CD4-positive, alpha-beta memory T cell (primary cell): ENCODE results near the gene ASAP3. TPM values are rescaled to one million over a fixed set of nuclear protein-coding genes. Genes with fewer than 3 reads are reported as not detected.

Source experiments
- CTCF ChIA-PET: fragments of 350-600 bp; sonication (Branson Sonifier 250); formaldehyde crosslinking; loops from one replicate; lab custom pipeline; 2021; ENCODE audit warnings: inconsistent platforms; ENCODE audit not compliant: partially characterized antibody; lab: Charles Lee
- POLR2A ChIA-PET: fragments of 350-600 bp; sonication (Branson Sonifier 250); formaldehyde crosslinking; loops from one replicate; lab custom pipeline; 2021; ENCODE audit not compliant: partially characterized antibody; lab: Charles Lee
- DNase-seq, 5 donors: peaks; one replicate each; pipeline versions ENCODE4 v3.0.0 to v3.0.0-alpha.2; 2020 to 2022; ENCODE audit warnings: mixed read lengths in 1 of 5
- H3K27ac ChIP-seq: one replicate; pipeline ENCODE4 v1.7.0; 2013; ENCODE audit warnings: low read depth, low read length
- H3K27me3 ChIP-seq: 2 replicates; pipeline ENCODE4 v1.7.0; 2013; ENCODE audit warnings: mild to moderate bottlenecking, low read length, moderate library complexity; ENCODE audit not compliant: insufficient read depth
- H3K36me3 ChIP-seq: 2 replicates; pipeline ENCODE4 v1.7.0; 2013; ENCODE audit warnings: mild to moderate bottlenecking, low read length, moderate library complexity; ENCODE audit not compliant: insufficient read depth
- H3K4me1 ChIP-seq: 2 replicates; pipeline ENCODE4 v1.7.0; 2013; ENCODE audit warnings: mild to moderate bottlenecking, low read length, moderate library complexity; ENCODE audit not compliant: insufficient read depth
- H3K4me3 ChIP-seq, 2 donors: one replicate each; pipeline ENCODE4 v1.7.0; 2013; ENCODE audit warnings: low read length in 2 of 2, mild to moderate bottlenecking in 1 of 2
- H3K9me3 ChIP-seq, 2 donors: one replicate each; pipeline ENCODE4 v1.7.0; 2013; ENCODE audit warnings: low read length in 2 of 2, control low read depth in 1 of 2; ENCODE audit not compliant: control insufficient read depth in 1 of 2
- H3K27ac Mint-ChIP-seq, 7 donors: one replicate each; pipeline ENCODE4 v1.8.0; 2020 to 2021; ENCODE audit warnings: mixed read lengths in 7 of 7, mild to moderate bottlenecking in 6 of 7, inconsistent platforms in 3 of 7, moderate library complexity in 3 of 7
- H3K27me3 Mint-ChIP-seq, 2 donors: one replicate each; pipeline ENCODE4 v1.8.0; 2020 to 2021; ENCODE audit warnings: mixed read lengths in 2 of 2
- H3K36me3 Mint-ChIP-seq, 2 donors: one replicate each; pipeline ENCODE4 v1.8.0; 2020 to 2021; ENCODE audit warnings: mixed read lengths in 2 of 2, inconsistent platforms in 1 of 2, mild to moderate bottlenecking in 1 of 2
- H3K4me1 Mint-ChIP-seq, 4 donors: one replicate each; pipeline ENCODE4 v1.8.0; 2020 to 2021; ENCODE audit warnings: mixed read lengths in 4 of 4, mild to moderate bottlenecking in 1 of 4
- H3K4me3 Mint-ChIP-seq, 8 donors: one replicate each; pipeline ENCODE4 v1.8.0; 2020 to 2021; ENCODE audit warnings: mixed read lengths in 8 of 8, mild to moderate bottlenecking in 7 of 8, moderate library complexity in 6 of 8, inconsistent platforms in 3 of 8
- H3K9me3 Mint-ChIP-seq, 8 donors: one replicate each; pipeline ENCODE4 v1.8.0; 2020 to 2021; ENCODE audit warnings: mixed read lengths in 8 of 8, mild to moderate bottlenecking in 5 of 8, inconsistent platforms in 3 of 8, moderate library complexity in 1 of 8
- intact Hi-C: fragments of 100-400 bp; cut with micrococcal nuclease; formaldehyde crosslinking; loops from one replicate; pipeline ENCODE4 v1.15.1; 2023
- polyA plus RNA-seq, 2 donors: library from polyadenylated mRNA; unstranded; fragments of 300-500 nt; fragmentation: Illumina TruSeq; gene quantifications; one replicate each; pipeline ENCODE4 v1.2.3, GENCODE V29; 2021
- total RNA-seq, 2 experiments: library from RNA; stranded (reverse); gene quantifications; one replicate each; pipeline ENCODE4 v1.2.3, GENCODE V29; 2021

Gene ASAP3
- total and polyA plus RNA-seq, 4 experiments from 2014 or later: 0.73 to 1.4 (median 1.3) TPM

DNA sequence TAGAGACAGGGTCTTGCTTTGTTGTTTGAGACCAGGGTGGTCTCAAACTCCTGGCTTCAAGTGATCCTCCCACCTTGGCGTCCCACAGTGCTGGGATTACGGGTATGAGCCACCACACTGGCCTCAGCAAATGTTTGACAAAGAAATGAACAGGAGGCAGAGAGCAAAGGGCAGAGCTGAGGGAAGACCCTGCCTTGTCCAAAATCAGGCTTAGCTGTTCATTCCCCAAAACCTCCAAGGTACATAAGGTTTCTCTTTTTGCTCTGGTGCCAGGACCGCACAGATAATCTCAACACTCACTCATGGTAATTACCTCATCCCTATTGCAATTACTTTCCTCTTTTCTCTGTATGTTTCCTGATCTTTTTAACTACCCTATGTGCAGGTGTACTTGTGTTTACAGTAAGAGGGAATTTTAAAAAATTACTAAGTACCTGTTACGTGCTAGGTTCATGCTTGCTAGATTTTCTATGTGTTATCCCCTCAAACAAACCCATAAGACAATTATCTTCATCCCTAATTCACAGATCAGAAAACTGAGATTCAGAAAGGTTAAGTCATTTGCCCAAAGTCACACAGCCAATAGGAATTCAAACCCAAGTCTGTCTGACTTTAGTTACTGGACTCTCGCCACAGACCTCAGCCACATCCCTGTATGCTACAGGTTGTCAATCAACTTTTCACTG, 11.5 kb downstream of the ASAP3 start:
- Mint-ChIP-seq H3K4me1 (no peaks in the 10 kb centered on the region), H3K27me3 (peaks cover 0 to 3% of the 10 kb centered on the region in 2 donors), H3K36me3 (no peaks in the 10 kb centered on the region), H3K9me3 (no peaks in the 10 kb centered on the region), H3K4me3 (no peak overlapping the region), H3K27ac (no peak overlapping the region)
- no peaks in the 10 kb centered on the region for H3K9me3 ChIP-seq
- ChIA-PET CTCF (interaction anchor here (1.0 kb wide), 1 partner anchor 23 kb away, joined by 3 read pairs; no protein-coding TSS in a partner anchor), POLR2A (no interaction called here)
- no peaks in the 10 kb centered on the region for H3K4me1 ChIP-seq
- no peak overlapping the region for H3K4me3 ChIP-seq
- H3K36me3 ChIP-seq: no peaks in the 10 kb centered on the region
- no peaks in the 10 kb centered on the region for H3K27me3 ChIP-seq
- intact Hi-C loops: no loop called here
- no peak overlapping the region for H3K27ac ChIP-seq
- no peak for DNase-seq

DNA sequence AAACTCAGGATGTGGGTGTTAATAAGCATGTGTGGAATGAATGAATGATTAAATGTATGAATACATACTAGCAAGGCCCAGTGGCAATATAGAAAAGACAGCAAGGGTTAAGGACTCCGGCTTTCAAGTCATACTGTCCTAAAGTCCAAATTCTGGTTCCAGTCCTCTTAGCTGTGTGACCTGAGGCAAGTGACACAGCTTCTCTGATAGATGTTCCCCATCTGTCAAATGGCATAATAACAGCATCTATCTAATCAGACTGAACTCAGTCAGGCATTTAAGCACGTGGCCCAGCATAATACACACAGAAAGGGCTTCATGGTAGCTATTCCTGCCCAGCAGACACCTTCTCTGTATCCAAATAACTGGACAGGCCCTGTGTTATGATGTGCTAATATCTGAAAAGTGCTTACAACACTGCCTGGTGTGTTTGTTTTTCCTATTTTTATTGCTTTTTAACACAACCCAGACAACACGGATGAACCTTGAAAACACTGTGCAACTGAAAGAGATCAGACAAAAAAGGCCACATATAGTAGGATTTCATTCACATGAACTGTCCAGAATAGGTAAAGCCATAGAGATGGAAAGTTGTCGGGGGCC, 12.4 kb downstream of the ASAP3 start:
- DNase-seq: no peak
- H3K4me3 Mint-ChIP-seq: no peak overlapping the region
- no peaks in the 10 kb centered on the region for H3K4me1 Mint-ChIP-seq
- intact Hi-C loops: no loop called here
- Histone ChIP-seq H3K9me3 (no peaks in the 10 kb centered on the region), H3K27ac (no peak overlapping the region), H3K36me3 (no peaks in the 10 kb centered on the region), H3K27me3 (no peaks in the 10 kb centered on the region), H3K4me3 (no peak overlapping the region), H3K4me1 (no peaks in the 10 kb centered on the region)
- H3K27me3 Mint-ChIP-seq: peaks cover 0 to 3% of the 10 kb centered on the region in 2 donors
- H3K9me3 Mint-ChIP-seq: no peaks in the 10 kb centered on the region
- no peak overlapping the region for H3K27ac Mint-ChIP-seq
- no peaks in the 10 kb centered on the region for H3K36me3 Mint-ChIP-seq
- POLR2A ChIA-PET: interaction anchor here (1.0 kb wide), 1 partner anchor 12 kb away, joined by 3 read pairs; the partner anchor contains the start of gene ASAP3
- CTCF ChIA-PET: no interaction called here

DNA sequence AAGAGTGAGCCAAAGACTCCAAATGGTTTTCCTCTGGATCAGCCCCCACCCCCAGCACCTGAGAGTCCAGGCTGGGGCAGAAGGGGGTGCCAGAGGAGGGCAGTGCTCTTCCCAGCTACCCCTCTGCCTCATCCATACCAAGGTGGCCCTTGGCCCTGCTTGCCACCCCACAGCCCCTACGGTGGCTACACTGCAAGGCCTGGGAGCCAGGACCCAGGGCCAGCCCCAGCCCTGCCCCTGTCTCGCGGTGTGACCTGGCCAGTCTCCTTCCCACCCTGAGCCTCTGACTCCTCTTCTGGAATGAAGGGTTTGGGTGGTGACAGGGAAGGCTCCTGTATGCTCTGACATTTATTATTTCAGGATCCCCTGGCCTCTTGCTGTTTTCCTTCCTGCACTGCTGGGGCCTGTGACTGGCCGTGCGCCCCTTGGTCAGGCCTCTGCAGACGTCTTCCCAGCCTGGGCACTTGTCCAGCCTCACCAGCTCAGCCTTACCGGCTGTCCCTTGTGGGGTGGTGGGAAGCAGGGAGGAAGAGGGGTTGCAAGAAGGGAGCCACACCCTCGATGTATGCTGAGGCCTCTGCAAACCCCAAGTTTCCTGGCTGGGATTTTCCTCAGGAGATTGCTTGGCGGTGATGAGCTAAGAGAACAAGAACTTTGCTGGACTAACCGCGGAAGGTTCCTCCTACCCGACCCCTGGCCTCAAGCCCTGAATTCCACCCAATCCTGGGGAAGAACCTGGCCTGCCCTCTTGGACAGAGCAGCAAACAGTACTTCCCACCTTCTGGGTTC, 13.5 kb downstream of the ASAP3 start:
- no peak for DNase-seq
- Mint-ChIP-seq H3K27me3 (no peaks in the 10 kb centered on the region), H3K9me3 (no peaks in the 10 kb centered on the region), H3K4me3 (no peak overlapping the region), H3K36me3 (no peaks in the 10 kb centered on the region), H3K27ac (no peak overlapping the region), H3K4me1 (no peaks in the 10 kb centered on the region)
- no peaks in the 10 kb centered on the region for H3K36me3 ChIP-seq
- H3K4me3 ChIP-seq: no peak overlapping the region
- POLR2A ChIA-PET: no interaction called here
- CTCF ChIA-PET: interaction anchor here (0.6 kb wide), 1 partner anchor 155 kb away, joined by 3 read pairs; no protein-coding TSS in a partner anchor
- intact Hi-C loops: no loop called here
- H3K27me3 ChIP-seq: no peaks in the 10 kb centered on the region
- H3K27ac ChIP-seq: no peak overlapping the region
- no peaks in the 10 kb centered on the region for H3K9me3 ChIP-seq
- no peaks in the 10 kb centered on the region for H3K4me1 ChIP-seq

DNA sequence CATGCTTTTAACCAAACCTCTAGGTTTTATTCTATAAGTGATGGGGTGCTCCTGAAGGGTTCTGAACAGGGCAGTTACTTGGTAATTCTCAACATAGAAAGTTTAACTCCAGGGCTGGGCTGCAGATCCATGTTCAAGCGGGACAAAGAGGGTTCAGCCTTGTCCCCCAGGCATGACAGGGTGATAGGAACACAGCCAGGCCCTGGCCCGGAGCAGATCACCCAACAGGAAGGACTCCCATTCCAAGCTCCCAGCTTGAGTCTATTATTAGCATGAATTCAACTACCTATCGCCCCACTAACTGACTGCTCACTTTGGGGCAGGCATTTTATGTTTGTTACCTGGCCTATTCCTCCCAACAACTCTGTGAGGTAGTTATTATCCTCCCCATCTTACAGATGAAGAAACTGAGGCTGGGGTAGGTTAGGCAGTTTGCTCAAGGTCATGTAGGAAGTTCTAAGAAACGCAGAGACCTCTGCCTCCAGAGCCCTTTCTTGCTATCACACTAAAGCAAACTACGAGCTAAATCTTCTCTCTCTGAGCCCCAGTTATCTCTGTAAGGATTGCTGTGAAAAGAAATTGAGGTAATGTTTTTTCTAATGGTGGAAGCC, 14.5 kb downstream of the ASAP3 start:
- Mint-ChIP-seq H3K27ac (no peak overlapping the region), H3K4me3 (no peak overlapping the region), H3K4me1 (no peaks in the 10 kb centered on the region), H3K9me3 (no peaks in the 10 kb centered on the region), H3K36me3 (no peaks in the 10 kb centered on the region), H3K27me3 (no peaks in the 10 kb centered on the region)
- intact Hi-C loops: no loop called here
- Histone ChIP-seq H3K4me3 (no peak overlapping the region), H3K27me3 (no peaks in the 10 kb centered on the region), H3K9me3 (no peaks in the 10 kb centered on the region), H3K27ac (no peak overlapping the region), H3K4me1 (no peaks in the 10 kb centered on the region), H3K36me3 (no peaks in the 10 kb centered on the region)
- ChIA-PET POLR2A (no interaction called here), CTCF (interaction anchor here (0.6 kb wide), 1 partner anchor 156 kb away, joined by 3 read pairs; no protein-coding TSS in a partner anchor)
- DNase-seq: no peak

DNA sequence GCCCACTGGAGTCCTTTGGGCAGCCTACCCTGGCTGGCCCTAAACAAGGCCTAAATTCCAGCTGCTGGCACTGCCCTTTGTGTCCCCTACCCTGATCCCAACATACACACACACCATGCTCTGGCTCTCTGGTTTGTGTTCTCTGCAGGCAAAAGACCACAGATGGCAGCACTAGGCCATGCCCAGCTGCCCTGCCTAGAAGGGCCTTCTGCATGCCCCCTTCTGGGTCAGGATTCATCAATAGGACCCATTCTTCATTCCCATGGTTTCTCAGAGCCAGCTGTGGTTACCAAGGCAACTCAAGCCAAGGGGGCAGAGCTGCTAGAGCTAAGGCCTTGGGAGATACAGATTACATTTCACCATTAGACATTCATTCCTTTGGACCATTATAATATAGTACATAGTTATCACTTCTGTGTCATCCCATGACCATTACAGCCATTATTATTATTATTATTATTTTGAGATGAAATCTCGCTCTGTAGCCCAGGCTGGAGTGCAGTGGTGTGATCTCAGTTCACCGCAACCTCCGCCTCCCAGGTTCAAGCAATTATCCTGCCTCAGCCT, 17.5 kb downstream of the ASAP3 start:
- Histone ChIP-seq H3K27me3 (no peaks in the 10 kb centered on the region), H3K36me3 (no peaks in the 10 kb centered on the region), H3K9me3 (no peaks in the 10 kb centered on the region), H3K27ac (no peak overlapping the region), H3K4me3 (no peak overlapping the region), H3K4me1 (no peaks in the 10 kb centered on the region)
- Mint-ChIP-seq H3K36me3 (no peaks in the 10 kb centered on the region), H3K4me1 (no peaks in the 10 kb centered on the region), H3K27ac (no peak overlapping the region), H3K27me3 (peaks cover 5 to 6% of the 10 kb centered on the region in 2 donors), H3K9me3 (no peaks in the 10 kb centered on the region), H3K4me3 (no peak overlapping the region)
- POLR2A ChIA-PET: no interaction called here
- intact Hi-C loops: no loop called here
- CTCF ChIA-PET: interaction anchor here (1.2 to 2.1 kb wide), 3 partner anchors 30 to 282 kb away, joined by 3 to 7 read pairs (median 3); no protein-coding TSS in a partner anchor
- no peak for DNase-seq

DNA sequence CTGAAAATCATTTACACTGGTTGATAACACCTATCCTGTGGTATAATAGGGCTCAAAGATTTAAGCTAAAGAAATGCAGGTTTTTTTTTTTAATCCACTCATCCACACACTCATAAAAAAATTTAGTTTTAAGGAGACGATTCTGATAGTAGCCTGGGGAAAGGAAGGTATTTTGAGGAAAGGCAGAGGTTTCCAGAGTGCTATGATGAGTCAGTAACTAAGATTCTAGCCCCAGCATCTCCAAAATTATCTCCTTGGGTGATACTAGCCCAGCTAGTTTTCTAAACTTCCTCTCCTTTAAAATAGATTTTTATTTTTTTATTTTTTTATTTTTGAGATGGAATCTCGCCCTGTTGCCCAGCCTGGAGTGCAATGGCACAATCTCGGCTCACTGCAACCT, 20.7 kb downstream of the ASAP3 start:
- Mint-ChIP-seq H3K4me3 (no peak overlapping the region), H3K9me3 (no peaks in the 10 kb centered on the region), H3K4me1 (peaks cover 0 to 5% (median 1%) of the 10 kb centered on the region in 4 donors), H3K27me3 (peaks cover 7 to 20% of the 10 kb centered on the region in 2 donors), H3K27ac (no peak overlapping the region), H3K36me3 (no peaks in the 10 kb centered on the region)
- no peaks in the 10 kb centered on the region for H3K4me1 ChIP-seq
- ChIA-PET POLR2A (no interaction called here), CTCF (no interaction called here)
- no peak overlapping the region for H3K27ac ChIP-seq
- H3K36me3 ChIP-seq: no peaks in the 10 kb centered on the region
- H3K4me3 ChIP-seq: no peak overlapping the region
- no peak for DNase-seq
- intact Hi-C loops: no loop called here
- no peaks in the 10 kb centered on the region for H3K27me3 ChIP-seq
- H3K9me3 ChIP-seq: no peaks in the 10 kb centered on the region
